ENCODE data around the gene ARVCF. TPM values are rescaled to one million over a fixed set of nuclear protein-coding genes. Genes with fewer than 3 reads are reported as not detected.

ARVCF gene
- total and polyA plus RNA-seq, 2 donors (not counting 1 experiment from before 2014, with no cell fraction given): 2.2 to 6.7 TPM

DNA sequence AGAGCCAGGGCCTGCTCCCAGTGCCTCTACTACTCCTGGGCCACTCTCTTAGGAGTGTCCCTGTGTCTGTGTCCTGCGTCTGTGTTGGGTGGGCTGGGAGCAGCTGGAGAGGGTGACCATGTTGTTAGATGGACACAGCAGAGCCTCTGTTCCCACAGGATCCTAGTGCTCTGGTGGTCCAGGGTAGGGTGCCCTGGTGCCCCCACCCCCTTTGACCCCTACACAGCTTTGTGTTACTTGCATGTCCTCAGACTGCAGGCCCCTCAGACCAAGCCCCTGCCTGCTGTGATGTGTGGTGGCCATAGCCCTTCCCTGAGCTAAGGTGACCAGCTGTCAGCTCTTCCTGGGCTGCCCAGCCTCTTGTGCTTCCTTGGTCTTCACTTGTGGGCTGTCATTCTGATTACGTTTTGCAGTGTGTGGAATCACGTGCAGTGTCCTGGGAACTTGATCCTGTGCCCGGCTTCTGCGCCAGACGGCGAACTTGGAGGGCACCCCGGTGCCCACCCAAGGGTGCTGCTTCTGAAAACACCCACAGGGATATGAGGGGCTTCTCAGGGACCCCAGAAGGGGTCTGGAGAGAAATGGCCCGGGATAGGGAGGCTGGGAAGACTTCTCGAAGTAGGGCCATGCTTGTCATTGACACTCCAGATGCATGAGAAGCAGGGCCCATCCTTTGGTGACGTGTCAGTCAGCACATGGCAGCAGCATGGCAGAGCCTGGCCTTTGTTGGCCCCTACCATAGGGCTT lies 5.8 kb upstream of the ARVCF start:
- peak overlapping the region; percentile 8 to 84 for H3K27ac ChIP-seq (ENCODE audit: low read length in 2 of 2)
- peaks cover 66% of the 10 kb centered on the region for H3K79me2 ChIP-seq (ENCODE audit: control insufficient read depth, insufficient read depth, low read length)
- CTCF ChIA-PET: interaction anchor here (1.0 to 1.4 kb wide), 2 partner anchors 9 kb away, joined by 3 to 6 read pairs; no protein-coding TSS in a partner anchor

More for the DNA sequence above, 5.8 kb upstream of the ARVCF start:
- peaks cover 49% of the 10 kb centered on the region for H3K4me1 Mint-ChIP-seq
- peak overlapping the region; percentile 99 for H3K4me2 ChIP-seq (replicated peaks; ENCODE audit: low read depth, low read length, poor library complexity, severe bottlenecking)
- no peaks in the 10 kb centered on the region for H3K27me3 Mint-ChIP-seq
- no peaks in the 10 kb centered on the region for H3K9me3 Mint-ChIP-seq (ENCODE audit: insufficient read depth)
- H2AFZ ChIP-seq (ENCODE audit: insufficient read depth, low read depth, low read length, poor library complexity, severe bottlenecking): no peak overlapping the region
- POLR2A ChIA-PET: interaction anchor here (1.0 to 2.3 kb wide), 2 partner anchors 9 to 95 kb away, joined by 4 to 5 read pairs; partner anchors contain the start of gene TRMT2A
- DNase-seq: no peak
- no peaks in the 10 kb centered on the region for H3K36me3 ChIP-seq (replicated peaks in 1 of 2; ENCODE audit: control extremely low read depth in 1 of 2, control insufficient read depth in 1 of 2, extremely low read depth in 1 of 2, insufficient read depth in 2 of 2, low read length in 1 of 2)
- H3K9me3 ChIP-seq (ENCODE audit: control extremely low read depth in 1 of 3, control insufficient read depth in 2 of 3, insufficient read depth in 1 of 3, low read length in 2 of 3): no peaks in the 10 kb centered on the region
- intact Hi-C loops (cut with micrococcal nuclease): no loop called here
- peak overlapping the region; percentile 93 for H3K4me3 Mint-ChIP-seq
- H3K27me3 ChIP-seq (replicated peaks in 1 of 4; ENCODE audit: control extremely low read depth in 1 of 4, control insufficient read depth in 3 of 4, insufficient read depth in 4 of 4, low read length in 3 of 4): peaks cover 0 to 13% (median 4%) of the 10 kb centered on the region in 4 experiments
- H4K20me1 ChIP-seq (ENCODE audit: control insufficient read depth, insufficient read depth, low read length, poor library complexity, severe bottlenecking): peaks cover 47% of the 10 kb centered on the region
- peaks cover 28 to 32% of the 10 kb centered on the region in 2 donors for H3K4me1 ChIP-seq (ENCODE audit: control insufficient read depth in 2 of 2, insufficient read depth in 2 of 2, low read length in 2 of 2)
- WGBS (ENCODE audit: insufficient coverage): 85% methylated on average over 10 of the region's 11 CpGs
- H3K9ac ChIP-seq (ENCODE audit: low read length): peak overlapping the region; percentile 94
- peak overlapping the region in 3 of 5 experiments; percentile 82 to 99 (median 87) for H3K4me3 ChIP-seq (ENCODE audit: control extremely low read depth in 1 of 5, extremely low read depth in 1 of 5, insufficient read depth in 1 of 5, low read depth in 2 of 5, low read length in 4 of 5)
- H3K27ac Mint-ChIP-seq: peak overlapping the region; percentile 86
- ATAC-seq (ENCODE audit: low read depth): no peak
- TF ChIP-seq EZH2 (IDR thresholded peaks at IDR 0.05; ENCODE audit: borderline replicate concordance, insufficient read depth, low read depth, low read length, poor library complexity, severe bottlenecking): no peak
- TF ChIP-seq, protein P1, sequence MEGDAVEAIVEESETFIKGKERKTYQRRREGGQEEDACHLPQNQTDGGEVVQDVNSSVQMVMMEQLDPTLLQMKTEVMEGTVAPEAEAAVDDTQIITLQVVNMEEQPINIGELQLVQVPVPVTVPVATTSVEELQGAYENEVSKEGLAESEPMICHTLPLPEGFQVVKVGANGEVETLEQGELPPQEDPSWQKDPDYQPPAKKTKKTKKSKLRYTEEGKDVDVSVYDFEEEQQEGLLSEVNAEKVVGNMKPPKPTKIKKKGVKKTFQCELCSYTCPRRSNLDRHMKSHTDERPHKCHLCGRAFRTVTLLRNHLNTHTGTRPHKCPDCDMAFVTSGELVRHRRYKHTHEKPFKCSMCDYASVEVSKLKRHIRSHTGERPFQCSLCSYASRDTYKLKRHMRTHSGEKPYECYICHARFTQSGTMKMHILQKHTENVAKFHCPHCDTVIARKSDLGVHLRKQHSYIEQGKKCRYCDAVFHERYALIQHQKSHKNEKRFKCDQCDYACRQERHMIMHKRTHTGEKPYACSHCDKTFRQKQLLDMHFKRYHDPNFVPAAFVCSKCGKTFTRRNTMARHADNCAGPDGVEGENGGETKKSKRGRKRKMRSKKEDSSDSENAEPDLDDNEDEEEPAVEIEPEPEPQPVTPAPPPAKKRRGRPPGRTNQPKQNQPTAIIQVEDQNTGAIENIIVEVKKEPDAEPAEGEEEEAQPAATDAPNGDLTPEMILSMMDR (IDR thresholded peaks at IDR 0.05): no peak

Data from B cell (primary cell).